MG63 (cell line): ENCODE measurements around the gene SEMA3C. TPM values are rescaled to one million over a fixed set of nuclear protein-coding genes. Genes with fewer than 3 reads are reported as not detected.

Experiments used
- DNase-seq: peaks from one replicate; pipeline ENCODE4 v3.0.0-alpha.2; 2020
- H3K27me3 ChIP-seq: fragments of 250-450 bp; sonication (Bioruptor Pico); 2 replicates; pipeline ENCODE4 v1.5.1; 2020; ENCODE audit warnings: mild to moderate bottlenecking, moderate library complexity
- H3K36me3 ChIP-seq: fragments of 250-450 bp; sonication (Bioruptor Pico); 2 replicates; pipeline ENCODE4 v1.5.1; 2020; ENCODE audit warnings: mild to moderate bottlenecking, moderate library complexity
- H3K4me3 ChIP-seq: fragments of 250-450 bp; sonication (Bioruptor Pico); 2 replicates; pipeline ENCODE4 v1.5.1; 2020; ENCODE audit warnings: mild to moderate bottlenecking, moderate library complexity
- H3K9me3 ChIP-seq: fragments of 250-450 bp; sonication (Bioruptor Pico); 2 replicates; pipeline ENCODE4 v1.5.1; 2020; ENCODE audit warnings: mild to moderate bottlenecking, moderate library complexity
- total RNA-seq: library from RNA; depleted of rRNA; stranded (reverse); fragments of >200 nt; shearing (Covaris generic); gene quantifications from 2 replicates; pipeline ENCODE4 v1.2.3, GENCODE V29; 2014; ENCODE audit warnings: low replicate concordance

Gene SEMA3C
- total RNA-seq, 1 experiment from 2014 or later: 23.1 TPM

DNA sequence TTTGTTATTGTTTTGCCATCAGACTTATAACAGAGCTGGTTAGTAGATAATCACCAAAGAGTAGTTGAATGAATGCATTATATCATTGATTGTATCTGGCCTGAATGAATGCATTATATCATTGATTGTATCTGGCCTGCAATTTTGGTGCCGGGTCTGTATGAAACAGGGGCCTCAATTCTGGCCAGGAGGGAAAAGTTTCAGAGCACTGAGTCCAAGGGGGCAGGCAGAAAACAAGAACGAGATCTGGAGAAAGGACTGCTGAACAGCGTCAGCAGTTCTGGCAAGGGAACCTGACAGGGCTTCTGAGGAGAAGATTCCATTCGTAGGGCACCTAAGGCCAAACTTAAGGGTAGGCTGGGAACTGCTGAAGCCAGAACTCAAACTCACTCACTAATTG is 128.0 kb downstream of the SEMA3C start:
- Histone ChIP-seq H3K27me3 (no peaks in the 10 kb centered on the region), H3K9me3 (no peaks in the 10 kb centered on the region), H3K36me3 (peaks cover 12% of the 10 kb centered on the region), H3K4me3 (no peak overlapping the region)
- no peak for DNase-seq

DNA sequence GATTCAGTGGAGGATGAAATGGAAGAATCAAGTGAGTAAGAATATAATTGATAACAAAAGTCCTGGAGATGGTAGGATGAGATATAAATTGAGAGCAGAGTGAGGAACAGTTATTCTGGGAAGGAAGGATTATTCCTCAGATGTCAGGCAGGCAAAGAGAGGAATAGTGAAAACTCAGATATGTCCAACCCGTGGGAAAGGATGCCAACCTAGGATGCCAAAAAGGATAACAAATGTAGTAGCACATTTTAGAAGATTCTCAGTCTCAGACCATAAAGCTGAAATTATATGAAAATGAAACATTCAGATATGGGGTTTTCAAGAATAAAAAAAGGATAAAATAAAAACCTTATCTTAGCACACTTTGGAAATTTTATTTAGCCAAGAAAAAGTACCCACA is 131.1 kb downstream of the SEMA3C start:
- Histone ChIP-seq H3K4me3 (no peak overlapping the region), H3K36me3 (peaks cover 4% of the 10 kb centered on the region), H3K9me3 (no peaks in the 10 kb centered on the region), H3K27me3 (no peaks in the 10 kb centered on the region)
- DNase-seq: no peak

DNA sequence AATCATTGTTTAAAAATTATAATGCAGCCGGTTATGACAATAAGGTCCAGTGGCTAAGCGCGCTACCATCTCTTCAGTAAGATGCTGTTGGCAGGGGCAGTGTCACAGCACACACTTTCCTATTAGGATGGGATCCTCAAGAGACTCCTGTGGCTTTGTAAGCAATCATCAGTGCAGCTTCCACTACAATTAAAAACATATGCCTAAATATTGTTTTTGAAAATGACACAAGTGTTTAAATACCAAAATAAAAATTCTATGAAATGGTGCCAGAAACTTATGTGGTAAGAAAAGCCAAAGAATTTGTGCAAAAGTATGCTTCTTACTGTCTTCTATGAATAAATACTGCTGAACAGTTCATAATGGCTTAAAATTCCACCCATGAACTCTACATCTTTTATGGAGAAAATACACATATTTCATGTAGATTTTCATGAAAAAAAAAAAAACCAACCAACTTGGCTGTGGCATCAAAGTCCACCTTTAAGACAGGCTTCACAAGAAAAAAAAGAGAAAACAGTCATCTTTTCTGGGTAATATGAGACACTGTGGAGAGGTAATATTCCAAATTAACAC is 132.8 kb downstream of the SEMA3C start:
- Histone ChIP-seq H3K36me3 (peaks cover 4% of the 10 kb centered on the region), H3K27me3 (no peaks in the 10 kb centered on the region), H3K9me3 (no peaks in the 10 kb centered on the region), H3K4me3 (no peak overlapping the region)
- DNase-seq: no peak

DNA sequence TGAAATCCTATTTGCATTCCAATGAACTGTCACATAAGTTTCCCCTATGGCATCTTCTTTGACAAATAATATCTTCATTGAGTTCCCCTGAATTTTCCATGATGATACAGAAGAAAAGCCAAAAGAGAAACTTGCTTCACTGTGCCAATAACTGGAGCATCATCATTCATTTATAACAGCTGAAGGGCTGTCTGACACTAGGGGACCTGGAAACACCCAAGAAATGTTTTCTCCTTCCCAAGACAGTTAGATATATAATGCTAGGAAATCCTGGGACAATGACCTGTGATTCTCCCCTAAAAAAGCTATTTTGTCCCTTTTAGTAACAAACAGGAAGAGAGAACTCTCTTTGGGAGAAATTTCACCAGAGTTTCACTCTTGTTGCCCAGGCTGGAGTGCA is 133.6 kb downstream of the SEMA3C start:
- H3K4me3 ChIP-seq: no peak overlapping the region
- peaks cover 4% of the 10 kb centered on the region for H3K36me3 ChIP-seq
- no peak for DNase-seq
- H3K27me3 ChIP-seq: no peaks in the 10 kb centered on the region
- no peaks in the 10 kb centered on the region for H3K9me3 ChIP-seq

DNA sequence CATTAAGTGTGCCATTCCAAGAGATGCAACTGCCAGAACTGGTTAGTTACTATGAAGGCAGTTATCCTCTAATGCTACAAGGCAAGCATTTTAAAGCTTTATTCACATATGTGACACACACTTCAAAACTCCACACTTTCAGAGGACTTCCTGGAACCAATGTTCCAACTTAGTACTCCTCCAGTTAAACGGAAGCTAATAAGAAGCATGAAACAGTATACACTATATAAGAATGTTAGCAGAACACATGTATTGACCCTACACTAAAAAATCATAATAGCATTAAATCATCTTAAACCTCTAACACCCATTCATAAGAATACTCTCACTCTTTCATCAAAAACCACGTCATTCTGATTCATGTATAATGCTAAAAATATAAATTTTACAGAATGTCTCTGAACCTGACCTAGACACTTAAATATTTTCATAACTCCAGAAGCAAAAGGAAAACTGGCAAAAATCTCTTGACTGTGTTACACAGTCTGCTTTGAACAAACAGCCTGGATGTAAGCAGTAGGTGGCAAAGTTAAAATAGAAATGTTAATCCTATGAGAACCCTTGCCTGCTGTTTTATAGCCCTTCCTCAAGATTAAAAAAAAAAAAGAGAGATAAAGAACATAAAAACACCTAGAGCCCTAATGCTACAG is 135.0 kb downstream of the SEMA3C start:
- no peak for DNase-seq
- H3K36me3 ChIP-seq: peaks cover 14% of the 10 kb centered on the region
- H3K27me3 ChIP-seq: no peaks in the 10 kb centered on the region
- no peak overlapping the region for H3K4me3 ChIP-seq
- no peaks in the 10 kb centered on the region for H3K9me3 ChIP-seq

DNA sequence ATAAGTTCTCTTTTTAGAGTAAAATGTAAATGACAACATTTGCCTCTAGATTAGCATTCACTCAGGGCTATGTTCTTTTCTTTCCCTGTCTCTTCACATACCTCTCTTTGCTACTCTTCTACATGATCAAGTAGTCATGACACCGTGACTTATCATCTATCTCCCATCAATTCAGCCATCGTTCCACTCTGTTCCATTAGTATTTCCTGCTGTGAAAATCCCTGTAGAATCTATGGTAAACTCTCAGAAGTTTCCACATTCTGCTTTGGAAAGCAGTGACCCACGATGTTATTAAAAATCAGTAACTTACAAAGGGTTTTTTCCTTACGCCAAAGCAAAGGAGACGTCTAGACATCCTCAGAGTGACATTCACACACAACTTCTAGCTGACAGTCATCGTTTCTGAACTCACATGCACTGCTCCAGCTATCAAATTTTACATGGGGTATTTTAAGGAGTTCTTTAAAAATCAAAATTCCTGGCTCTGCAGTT is 135.6 kb downstream of the SEMA3C start:
- DNase-seq: no peak
- H3K36me3 ChIP-seq: peaks cover 16% of the 10 kb centered on the region

DNA sequence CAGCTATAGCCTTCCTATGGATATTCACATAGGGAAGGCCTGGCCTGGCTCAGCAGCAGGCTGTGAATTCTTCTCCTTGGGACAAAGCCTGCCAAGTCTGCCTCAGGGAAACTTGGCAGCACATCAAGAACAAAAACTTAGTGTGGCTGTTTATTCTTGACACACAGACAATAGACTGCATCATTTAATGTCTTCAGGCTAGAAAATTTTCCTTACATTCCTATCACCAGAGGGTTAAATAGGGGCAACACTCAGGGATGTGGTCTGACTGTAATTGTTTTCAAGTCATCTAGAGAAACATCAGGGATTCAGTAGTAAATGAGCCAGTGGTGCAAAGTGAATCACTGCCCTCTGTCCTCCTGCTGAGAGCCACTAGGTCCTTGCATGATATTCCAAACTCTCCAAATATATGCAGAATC is 137.3 kb downstream of the SEMA3C start:
- DNase-seq: peak; percentile 77
- Histone ChIP-seq H3K27me3 (no peaks in the 10 kb centered on the region), H3K36me3 (peaks cover 16% of the 10 kb centered on the region)

More for the DNA sequence above, 135.6 kb downstream of the SEMA3C start:
- no peak overlapping the region for H3K4me3 ChIP-seq
- no peaks in the 10 kb centered on the region for H3K27me3 ChIP-seq
- H3K9me3 ChIP-seq: no peaks in the 10 kb centered on the region

DNA sequence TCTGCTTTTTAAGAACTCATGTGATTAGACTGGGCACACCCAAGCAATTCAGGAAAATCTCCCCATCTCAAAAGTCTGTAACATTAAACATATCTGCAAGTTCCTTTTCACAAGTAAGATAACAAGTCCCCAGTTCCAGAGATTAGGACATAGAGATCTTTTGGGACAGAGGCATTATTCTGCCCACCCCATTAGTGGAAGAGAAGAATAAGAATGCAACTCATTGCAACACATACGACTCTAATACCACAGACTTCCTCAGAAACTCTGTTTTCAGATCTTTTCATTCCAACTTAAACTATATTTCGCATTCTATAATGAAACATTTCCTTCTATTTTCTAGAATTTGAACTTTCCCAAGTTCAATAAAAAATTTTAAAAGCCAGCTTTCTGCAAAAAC is 137.7 kb downstream of the SEMA3C start:
- Histone ChIP-seq H3K4me3 (no peak overlapping the region), H3K9me3 (no peaks in the 10 kb centered on the region), H3K36me3 (peaks cover 14% of the 10 kb centered on the region), H3K27me3 (no peaks in the 10 kb centered on the region)
- DNase-seq: no peak

More for the DNA sequence above, 137.3 kb downstream of the SEMA3C start:
- H3K4me3 ChIP-seq: no peak overlapping the region
- no peaks in the 10 kb centered on the region for H3K9me3 ChIP-seq

DNA sequence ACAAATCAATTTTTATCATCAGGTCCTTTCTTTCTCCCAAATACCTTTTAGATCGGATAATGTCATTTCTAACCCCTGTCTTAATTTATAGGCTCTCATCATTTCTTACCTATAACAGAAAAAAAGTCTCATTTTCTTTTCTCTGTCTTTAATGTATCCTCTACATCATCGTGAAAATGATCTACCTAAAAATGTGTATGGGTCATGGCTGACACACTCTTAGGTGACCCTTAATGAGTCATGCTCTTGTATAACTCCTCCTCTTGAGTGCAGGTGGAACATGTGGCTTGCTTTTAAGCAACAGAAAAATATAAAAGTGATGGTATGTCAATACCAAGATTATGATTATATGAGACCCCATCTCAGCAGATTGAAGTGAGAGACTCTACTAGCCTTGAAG is 139.4 kb downstream of the SEMA3C start:
- no peaks in the 10 kb centered on the region for H3K27me3 ChIP-seq
- H3K9me3 ChIP-seq: no peaks in the 10 kb centered on the region
- H3K36me3 ChIP-seq: peaks cover 14% of the 10 kb centered on the region
- H3K4me3 ChIP-seq: no peak overlapping the region
- DNase-seq: no peak

DNA sequence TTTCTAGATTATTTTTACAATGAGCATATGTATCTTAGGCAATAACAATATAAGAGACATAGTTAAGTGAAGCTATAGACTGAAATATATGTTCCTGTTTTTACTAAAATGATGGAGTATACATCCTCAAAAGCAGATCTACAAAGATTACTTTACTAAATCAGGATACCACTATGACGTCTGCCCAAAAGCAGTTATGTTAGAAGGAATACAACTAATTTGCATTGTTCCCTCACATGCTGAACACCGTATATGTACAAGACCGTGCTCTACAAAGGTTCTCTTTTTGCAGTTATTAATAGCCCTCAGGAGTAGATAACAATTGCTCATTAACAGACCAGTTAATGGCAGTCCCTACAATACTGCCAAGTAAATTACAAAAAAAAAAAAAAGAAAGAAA is 143.0 kb downstream of the SEMA3C start:
- no peaks in the 10 kb centered on the region for H3K27me3 ChIP-seq
- no peak for DNase-seq
- H3K9me3 ChIP-seq: no peaks in the 10 kb centered on the region
- H3K4me3 ChIP-seq: no peak overlapping the region
- peaks cover 17% of the 10 kb centered on the region for H3K36me3 ChIP-seq

DNA sequence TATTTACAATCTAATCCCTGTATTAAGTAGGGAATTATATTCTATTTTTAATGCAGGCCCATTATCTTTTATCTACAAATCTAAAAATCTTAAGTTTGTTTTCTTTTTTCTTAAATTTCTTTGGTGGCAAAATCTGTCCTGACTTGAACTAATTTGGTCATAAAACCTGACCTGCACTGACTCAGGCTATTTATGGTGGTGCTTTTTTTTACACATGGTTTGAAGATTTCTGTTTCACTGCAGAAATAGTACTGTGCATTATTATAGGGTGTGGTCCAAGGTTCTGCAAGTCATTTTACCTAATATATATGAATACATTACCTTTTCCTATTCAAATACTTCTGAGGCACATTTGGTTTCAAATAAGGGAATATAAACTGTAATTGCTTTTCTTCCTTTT is 143.4 kb downstream of the SEMA3C start:
- DNase-seq: no peak
- H3K36me3 ChIP-seq: peaks cover 17% of the 10 kb centered on the region
- H3K4me3 ChIP-seq: no peak overlapping the region
- H3K27me3 ChIP-seq: no peaks in the 10 kb centered on the region
- no peaks in the 10 kb centered on the region for H3K9me3 ChIP-seq

DNA sequence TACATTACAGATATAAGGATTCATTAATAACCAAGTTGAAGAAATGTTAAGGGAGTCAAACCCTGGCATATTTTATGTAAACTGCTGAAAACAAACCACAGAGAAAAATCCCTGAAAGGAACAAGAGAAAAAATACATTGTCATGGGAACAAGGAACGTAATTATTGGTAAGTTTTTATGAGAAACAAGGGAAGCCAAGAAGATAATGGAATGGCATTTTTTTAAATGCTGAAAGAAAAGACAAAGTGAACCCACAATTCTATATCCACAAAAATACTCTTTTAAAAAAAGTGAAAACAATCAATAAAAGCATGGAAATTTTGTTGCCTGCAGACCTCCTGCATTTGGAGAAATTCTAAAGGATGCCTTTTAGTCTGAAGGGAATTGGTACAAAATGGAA is 144.0 kb downstream of the SEMA3C start:
- DNase-seq: no peak
- Histone ChIP-seq H3K36me3 (peaks cover 21% of the 10 kb centered on the region), H3K4me3 (no peak overlapping the region), H3K9me3 (no peaks in the 10 kb centered on the region), H3K27me3 (no peaks in the 10 kb centered on the region)

DNA sequence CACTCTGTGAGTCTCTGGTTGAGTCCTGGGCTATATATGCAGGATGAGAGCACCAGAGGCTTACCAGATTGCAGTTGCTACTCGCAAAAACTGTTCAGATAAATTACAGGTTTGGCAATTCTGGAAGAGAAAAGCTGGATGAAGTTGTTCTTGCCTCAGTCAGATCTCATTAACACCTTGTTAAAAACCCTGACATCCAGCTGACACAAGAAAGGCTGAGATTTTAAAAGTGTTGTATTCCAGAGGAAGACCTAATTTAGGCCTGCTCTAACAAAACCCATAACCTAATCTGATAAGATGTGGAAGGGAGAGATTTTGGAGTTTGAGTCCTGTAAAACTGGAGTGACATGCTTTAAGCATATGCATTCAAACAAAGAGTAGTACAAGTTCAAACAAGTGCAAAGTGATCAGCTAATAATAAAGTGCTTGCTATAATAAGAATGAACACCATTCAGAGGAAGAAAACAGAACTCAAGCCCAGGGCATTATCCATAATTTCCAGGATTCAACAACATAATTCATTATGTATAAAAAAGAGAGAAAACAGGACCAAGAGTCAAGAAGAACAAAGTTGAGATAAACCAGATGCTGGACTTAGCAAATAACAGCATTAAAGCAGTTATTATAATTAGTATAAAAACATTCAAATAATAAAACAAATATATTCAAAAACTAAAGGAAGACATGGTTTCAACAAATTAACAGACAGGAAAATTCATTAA is 144.9 kb downstream of the SEMA3C start:
- Histone ChIP-seq H3K36me3 (peaks cover 12% of the 10 kb centered on the region), H3K9me3 (no peaks in the 10 kb centered on the region), H3K4me3 (no peak overlapping the region), H3K27me3 (no peaks in the 10 kb centered on the region)
- DNase-seq: no peak

DNA sequence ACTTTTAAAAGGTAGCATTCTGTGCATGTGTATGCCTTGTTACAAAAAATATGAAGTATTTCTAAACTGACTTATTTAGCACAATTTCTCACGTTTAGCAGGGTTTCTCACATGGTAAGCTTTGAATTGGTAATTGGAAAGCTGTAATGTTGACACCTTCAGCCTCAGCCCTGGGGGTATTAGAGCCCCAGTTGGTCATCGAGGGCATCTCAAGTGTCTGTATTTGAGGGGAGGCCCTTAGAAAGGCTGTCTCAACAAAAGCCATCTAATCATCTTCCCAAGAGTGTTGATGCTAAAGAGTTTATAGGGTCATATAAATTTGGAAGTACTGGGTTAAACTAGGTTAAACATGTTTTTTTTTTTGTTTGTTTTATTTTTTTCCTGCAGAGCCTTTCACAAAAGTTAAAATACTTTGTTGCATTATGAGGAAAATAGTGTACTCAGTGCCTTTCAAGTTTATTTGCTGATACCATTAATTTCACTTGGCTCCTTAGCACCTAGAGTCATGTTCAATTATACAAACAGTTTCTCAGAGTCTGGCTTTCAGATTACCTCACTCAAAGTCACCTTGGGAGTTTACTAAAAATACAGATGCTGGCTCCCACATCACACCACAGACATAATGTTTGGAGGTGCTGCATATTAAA is 146.4 kb downstream of the SEMA3C start:
- Histone ChIP-seq H3K9me3 (no peaks in the 10 kb centered on the region), H3K36me3 (peaks cover 7% of the 10 kb centered on the region; the same call in 1 of the 2 replicates), H3K27me3 (no peaks in the 10 kb centered on the region), H3K4me3 (no peak overlapping the region)
- no peak for DNase-seq

DNA sequence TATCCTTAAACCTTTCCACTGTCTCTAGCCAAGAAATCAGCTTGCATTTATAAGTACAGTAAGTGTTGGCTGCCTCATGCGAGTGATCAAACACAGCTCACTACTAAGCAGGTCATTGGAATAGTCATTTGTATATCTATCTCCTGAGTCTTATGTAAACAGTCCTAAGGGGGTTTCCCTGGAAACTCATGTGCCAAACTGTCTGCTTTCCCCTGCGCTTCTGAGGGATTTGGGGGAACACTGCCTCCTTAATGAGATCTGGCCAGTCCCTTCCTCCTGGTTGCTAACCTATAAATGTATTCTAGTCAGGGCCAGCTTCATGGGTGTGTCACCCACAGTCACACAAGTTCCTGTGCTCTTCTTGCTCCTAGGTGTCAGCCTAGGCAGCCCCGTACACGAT is 147.3 kb downstream of the SEMA3C start:
- Histone ChIP-seq H3K27me3 (no peaks in the 10 kb centered on the region), H3K9me3 (no peaks in the 10 kb centered on the region), H3K4me3 (no peak overlapping the region), H3K36me3 (peaks cover 7% of the 10 kb centered on the region; the same call in 1 of the 2 replicates)
- peak; percentile 28 for DNase-seq

DNA sequence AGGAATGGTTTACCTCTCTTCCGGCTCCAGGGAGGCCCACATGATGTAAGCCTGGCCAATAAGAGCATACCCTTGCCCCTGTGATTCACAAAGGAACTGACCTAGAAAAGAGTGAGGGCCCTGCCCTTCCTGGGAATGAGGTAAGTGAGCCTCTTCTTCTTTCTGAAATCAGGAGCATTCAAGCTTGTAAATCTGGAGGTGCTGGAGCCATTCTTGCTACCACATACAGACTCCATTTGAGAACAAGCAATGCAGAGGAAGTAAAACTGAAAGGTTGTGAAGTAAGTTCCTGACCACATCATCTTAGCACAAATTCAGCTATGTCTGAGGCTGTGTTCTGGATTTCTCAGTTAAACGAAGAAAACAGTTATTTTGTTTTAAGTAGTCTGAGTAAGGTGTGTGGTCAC is 148.2 kb downstream of the SEMA3C start:
- Histone ChIP-seq H3K9me3 (no peaks in the 10 kb centered on the region), H3K36me3 (peaks cover 9% of the 10 kb centered on the region), H3K4me3 (no peak overlapping the region), H3K27me3 (no peaks in the 10 kb centered on the region)
- no peak for DNase-seq

DNA sequence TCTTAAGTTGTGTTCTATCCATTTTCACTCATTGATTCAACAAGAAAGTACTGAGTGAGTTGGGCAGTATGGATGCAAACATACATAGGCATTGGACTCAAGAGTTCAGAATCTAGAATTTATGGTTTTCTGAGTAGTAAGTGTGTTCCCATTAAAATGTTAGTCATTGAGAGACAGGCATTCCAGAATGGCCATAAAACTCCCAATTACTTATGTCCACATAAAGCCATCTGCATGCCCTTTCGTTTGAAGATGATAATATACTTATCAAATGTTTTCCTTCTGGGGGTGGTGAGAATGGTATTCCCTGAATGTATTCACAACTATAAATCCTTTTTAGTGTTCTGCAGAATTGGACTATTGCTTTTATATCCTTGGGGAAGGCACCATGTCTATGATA is 148.8 kb downstream of the SEMA3C start:
- DNase-seq: no peak
- Histone ChIP-seq H3K27me3 (no peaks in the 10 kb centered on the region), H3K36me3 (peaks cover 10% of the 10 kb centered on the region), H3K4me3 (no peak overlapping the region), H3K9me3 (no peaks in the 10 kb centered on the region)
